GM21528 (cell line): ENCODE data around the gene PDS5A.
"Not testable (repeated sequence)": the region's sequence is repeated elsewhere in the genome, so short reads cannot be mapped to it uniquely, and the experiment has no call there.

Source experiments
- ATAC-seq: cut with Tn5 transposase; IDR thresholded peaks from one replicate; pipeline ENCODE4 v1.9.1; 2021; ENCODE audit warnings: mild to moderate bottlenecking, moderate library complexity; ENCODE audit not compliant: unreplicated experiment, low FRiP score

PDS5A gene

GRCh38 chr4:39908284-39908683 lies 69.4 kb downstream of the PDS5A start:
- no peak for ATAC-seq

GRCh38 chr4:39905656-39906055 lies 72.1 kb downstream of the PDS5A start:
- ATAC-seq: no peak

- ATAC-seq: not testable (repeated sequence)
These were observed 72.7 kb downstream of the PDS5A start for GRCh38 chr4:39905019-39905418.

- ATAC-seq: no peak
These were observed 76.7 kb downstream of the PDS5A start for GRCh38 chr4:39900966-39901365.

GRCh38 chr4:39899291-39899690 lies 78.4 kb downstream of the PDS5A start:
- ATAC-seq: no peak

- ATAC-seq: no peak
These were observed 79.7 kb downstream of the PDS5A start for GRCh38 chr4:39898015-39898414.

- ATAC-seq: no peak
These were observed 84.0 kb downstream of the PDS5A start for GRCh38 chr4:39893693-39894072.

- ATAC-seq: no peak
These were observed 84.6 kb downstream of the PDS5A start for GRCh38 chr4:39892988-39893692.

GRCh38 chr4:39889226-39889625 lies 88.5 kb downstream of the PDS5A start:
- ATAC-seq: no peak

- no peak for ATAC-seq
These were observed 89.2 kb downstream of the PDS5A start for GRCh38 chr4:39888541-39888940.

GRCh38 chr4:39883646-39884045 lies 94.1 kb downstream of the PDS5A start:
- no peak for ATAC-seq

GRCh38 chr4:39881789-39882188 lies 95.9 kb downstream of the PDS5A start:
- no peak for ATAC-seq

- ATAC-seq: no peak
These were observed 99.7 kb downstream of the PDS5A start for GRCh38 chr4:39877971-39878370.

- no peak for ATAC-seq
These were observed 103.9 kb downstream of the PDS5A start for GRCh38 chr4:39873823-39874222.

GRCh38 chr4:39865280-39865679 lies 112.4 kb downstream of the PDS5A start:
- ATAC-seq: no peak

- ATAC-seq: no peak
These were observed 113.3 kb downstream of the PDS5A start for GRCh38 chr4:39864391-39864790.

GRCh38 chr4:39860804-39861203 lies 116.9 kb downstream of the PDS5A start:
- ATAC-seq: no peak

- ATAC-seq: no peak
These were observed 121.7 kb downstream of the PDS5A start for GRCh38 chr4:39855909-39856512.

- no peak for ATAC-seq
These were observed 125.1 kb downstream of the PDS5A start for GRCh38 chr4:39852636-39853035.

GRCh38 chr4:39850727-39851126 lies 127.0 kb downstream of the PDS5A start:
- ATAC-seq: no peak

- no peak for ATAC-seq
These were observed 131.0 kb downstream of the PDS5A start for GRCh38 chr4:39846705-39847104.

GRCh38 chr4:39846120-39846519 lies 131.6 kb downstream of the PDS5A start:
- ATAC-seq: no peak
